DMS153 treated with DMSO at 0.1 percent for 48 hours (cell line): Measurements from ENCODE around the gene SLC39A11.
"Not testable (repeated sequence)": the region's sequence is repeated elsewhere in the genome, so short reads cannot be mapped to it uniquely, and the experiment has no call there.

ENCODE experiments used
- DNase-seq: peaks from one replicate; lab custom pipeline; 2025; ENCODE audit not compliant: unreplicated experiment; lab: John Stamatoyannopoulos, UW

The SLC39A11 gene

DNA sequence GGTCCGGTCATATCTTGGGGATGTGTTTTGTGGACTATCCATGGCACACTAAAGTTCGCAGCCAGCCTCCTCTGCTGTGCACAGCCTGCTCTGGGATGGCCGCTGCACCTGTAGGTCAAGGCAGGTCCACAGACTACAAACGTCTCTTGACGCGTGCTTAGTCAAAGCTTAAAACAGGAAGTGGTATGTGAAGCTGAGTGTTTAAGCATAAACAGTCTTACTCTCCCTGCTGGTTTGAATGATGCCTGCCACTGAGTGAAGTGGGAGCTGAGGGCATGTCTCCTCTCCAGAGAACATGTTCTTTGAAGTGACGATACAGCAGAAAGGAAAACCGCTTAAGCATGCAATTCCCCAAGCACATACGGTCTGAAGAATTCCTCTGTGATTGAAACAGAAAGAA lies 365.6 kb downstream of the SLC39A11 start:
- peak; percentile 65 for DNase-seq

DNA sequence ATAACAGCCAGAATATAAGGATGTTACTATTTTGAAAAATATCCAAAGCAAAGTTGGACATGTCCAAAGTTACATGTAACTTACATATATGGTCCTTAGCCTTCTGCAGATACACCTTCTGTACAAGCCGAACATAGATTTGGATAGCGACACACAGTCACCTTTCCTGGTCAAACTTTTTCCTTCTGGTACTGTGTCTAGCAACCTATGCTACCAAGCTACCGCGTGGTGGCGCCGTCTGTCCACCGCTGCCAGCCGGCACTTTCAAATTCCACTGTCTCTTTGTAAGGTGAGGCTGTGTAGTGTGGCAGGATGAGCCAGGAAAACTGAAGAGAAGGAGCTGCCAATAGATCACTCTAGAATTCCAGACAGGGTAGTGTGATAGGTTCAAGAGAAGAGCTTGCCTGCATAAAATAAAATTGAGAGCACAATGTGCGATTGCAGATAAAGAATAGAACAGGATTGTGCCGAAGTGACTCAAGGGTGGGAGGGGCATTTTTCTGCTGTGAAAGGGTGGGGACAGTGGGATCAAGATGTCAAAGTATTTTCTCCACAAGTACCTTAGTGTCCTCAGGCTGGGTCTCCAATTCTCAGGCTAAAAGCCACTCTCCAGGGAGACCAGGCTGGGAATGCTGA lies 366.9 kb downstream of the SLC39A11 start:
- peak; percentile 73 for DNase-seq

DNA sequence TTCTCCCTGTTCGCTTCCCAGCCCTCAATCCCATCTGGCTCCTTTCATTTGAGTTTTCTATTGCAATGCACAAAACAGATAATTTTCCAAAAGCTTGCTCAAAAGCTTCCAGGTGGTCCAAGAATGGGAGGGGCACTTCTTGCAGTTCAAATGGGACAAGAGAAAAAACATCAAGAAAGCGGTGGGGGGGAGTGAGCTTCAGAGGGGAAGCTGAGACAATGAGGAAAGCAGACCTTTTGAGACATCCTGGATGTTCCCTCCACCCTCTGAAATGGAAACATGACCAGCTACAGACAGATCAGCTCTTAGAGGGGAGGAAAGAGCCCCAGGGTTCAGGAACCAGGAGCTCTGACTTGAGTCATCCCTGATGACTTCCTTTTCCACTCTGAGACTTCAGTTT lies 368.2 kb downstream of the SLC39A11 start:
- no peak for DNase-seq

DNA sequence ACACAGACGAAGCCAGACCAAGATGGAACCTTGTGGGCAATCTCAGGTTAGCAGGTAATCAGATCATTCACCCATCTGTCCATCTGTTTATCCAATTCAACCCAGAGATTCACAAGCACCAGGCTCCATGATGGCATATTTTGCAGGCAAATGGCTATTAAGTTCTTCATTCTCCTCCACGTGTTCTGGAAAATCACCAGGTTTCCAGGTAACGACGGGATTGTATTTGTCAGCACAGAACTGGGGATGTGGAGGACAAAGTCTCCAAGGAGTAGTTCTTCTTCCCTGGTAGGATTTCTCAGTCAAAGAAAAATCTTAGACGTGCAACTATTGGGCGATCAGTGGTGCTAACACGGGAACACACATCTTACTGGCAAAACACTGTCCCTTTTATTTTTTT lies 368.8 kb downstream of the SLC39A11 start:
- DNase-seq: no peak

DNA sequence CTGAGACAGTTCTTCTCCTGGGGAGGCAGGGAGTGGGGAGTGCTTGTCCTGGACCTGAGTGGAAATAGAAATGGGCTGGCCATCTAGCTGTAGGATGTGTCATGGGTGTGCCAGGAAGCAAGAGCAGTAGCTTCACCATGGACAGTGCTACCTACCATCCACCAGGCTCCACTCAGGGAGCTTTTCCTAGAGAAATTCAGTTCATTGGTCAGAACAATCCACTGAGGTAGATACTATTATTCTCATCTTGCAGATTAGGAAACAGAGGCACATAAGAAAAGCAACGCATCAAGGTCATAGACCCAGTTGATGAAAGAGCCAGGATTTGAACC lies 372.0 kb downstream of the SLC39A11 start:
- no peak for DNase-seq

DNA sequence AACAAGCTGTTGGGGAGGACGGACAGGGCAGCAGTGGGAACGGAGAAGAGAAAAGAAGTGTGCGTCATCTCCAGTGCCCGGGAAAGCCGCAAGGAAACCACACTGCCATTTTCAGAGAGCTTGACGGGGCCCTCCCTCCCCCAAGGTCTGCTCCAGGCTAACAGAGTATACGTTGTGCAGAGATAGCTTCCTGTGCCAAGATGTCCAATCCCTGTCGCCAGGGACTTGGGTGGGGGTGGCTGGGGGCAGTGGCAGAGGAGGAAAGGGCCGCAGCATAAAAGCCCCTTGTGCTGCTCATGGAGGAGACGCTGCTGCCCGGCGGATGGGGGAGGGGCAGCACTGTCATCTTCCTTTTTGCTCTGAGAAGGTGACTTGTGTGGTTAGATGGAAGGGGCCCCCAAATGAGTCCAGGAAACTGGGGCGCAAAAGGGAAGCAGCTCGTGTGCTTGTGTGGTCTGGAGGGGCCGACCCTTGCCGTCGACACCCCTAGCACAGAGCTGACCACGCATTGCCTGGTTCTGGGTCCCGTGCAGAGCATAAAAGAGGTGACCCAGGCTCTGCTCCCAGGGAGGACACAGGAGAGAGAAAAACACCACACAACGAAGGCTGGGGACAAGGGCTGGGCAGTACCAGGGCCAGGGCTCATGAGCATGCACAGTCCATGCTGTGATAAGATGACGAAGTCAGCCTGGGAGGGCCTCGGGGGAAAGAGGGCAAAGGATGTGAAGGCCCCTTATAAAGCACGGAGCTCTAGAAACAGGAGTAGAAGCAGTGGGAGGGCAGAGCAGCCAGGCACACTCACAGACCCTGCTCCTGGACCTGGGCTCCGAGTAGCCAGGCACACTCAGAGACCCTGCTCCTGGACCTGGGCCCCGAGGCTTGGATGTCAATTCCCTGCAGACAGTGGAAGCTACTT lies 372.7 kb downstream of the SLC39A11 start:
- no peak for DNase-seq

DNA sequence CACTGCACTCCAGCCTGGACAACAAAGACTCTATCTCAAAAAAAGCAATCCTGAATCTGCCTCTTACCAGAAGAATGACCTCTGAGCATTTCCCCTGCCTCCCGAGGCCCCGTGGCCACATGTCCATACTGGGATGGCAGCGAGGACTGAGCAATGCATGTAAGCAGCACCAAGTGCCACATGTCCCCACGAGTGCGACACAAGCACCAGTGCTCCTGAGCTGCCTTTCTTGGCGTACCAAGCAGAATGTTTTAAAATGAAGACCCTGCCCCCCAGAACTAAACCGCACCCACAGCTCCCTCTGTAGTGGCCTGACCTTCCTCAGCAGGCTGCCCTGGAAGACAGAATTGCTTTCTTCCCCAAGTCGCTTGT lies 373.3 kb downstream of the SLC39A11 start:
- no peak for DNase-seq

DNA sequence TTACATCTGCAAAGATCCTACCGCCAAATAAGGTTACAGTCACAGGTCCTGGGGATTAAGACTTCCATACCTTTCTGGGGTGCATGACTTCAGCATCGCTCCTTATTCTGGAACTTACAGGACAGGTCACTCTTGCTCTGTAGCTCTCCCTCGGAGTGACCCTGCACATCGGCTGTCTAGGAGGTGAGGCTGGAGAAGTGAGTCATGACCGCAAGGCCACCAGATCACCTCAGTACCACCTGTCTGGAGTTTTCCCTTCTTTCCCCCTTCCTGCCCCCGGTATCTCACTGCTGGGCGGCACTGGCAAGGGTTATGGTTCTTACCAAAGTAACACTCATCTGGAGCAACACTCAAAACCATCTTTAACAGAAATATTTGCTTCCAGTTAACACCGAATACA lies 374.8 kb downstream of the SLC39A11 start:
- no peak for DNase-seq

DNA sequence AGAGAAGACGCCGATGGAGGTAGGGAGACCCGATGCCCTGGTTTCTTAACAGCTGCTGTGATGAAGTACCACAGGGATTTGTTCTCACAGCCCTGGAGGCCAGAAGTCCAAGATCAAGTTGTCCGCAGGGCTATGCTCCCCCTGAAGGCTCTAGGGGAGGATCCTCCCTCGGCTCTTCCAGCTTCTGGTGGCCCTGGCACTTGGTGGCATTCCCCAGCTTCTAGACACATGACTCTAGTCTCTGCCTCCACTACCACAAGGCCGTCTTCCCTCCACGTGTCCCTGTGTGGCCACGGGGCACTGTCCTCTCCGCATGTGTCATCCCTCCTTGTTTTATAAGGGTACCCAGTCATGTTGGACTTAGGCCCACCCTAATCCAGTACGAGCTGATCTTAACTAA lies 375.2 kb downstream of the SLC39A11 start:
- no peak for DNase-seq

DNA sequence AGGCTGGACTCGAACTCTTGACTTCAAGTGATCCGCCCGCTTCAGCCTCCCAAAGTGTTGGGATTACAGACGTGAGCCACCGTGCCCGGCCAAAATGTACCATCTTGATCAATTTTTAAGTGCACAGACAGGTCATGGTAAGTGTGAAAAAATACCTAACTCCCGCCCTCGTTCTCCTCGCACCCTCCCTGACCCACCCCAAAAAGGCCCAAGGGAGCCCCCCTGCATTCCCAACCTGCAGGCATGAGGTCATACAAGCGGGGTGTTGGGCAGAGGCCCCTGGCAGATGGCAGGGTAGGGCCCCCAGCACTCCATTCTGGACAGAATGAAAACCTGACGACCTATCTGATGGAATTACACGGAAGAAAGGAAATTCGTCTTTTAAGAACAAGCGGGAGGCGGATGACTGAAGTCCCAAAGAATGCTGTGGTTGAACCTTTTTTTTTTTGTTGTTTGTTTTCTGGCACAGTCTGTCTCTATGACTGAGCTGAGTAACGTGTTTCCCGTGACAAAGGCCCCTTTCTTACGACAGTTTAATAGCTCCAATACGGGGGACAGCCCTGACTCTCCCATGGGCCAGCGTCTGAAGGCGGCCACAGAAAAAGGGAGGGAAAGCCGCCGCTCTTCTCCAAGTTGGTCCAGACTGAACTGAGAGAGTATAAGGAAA lies 376.4 kb downstream of the SLC39A11 start:
- no peak for DNase-seq

DNA sequence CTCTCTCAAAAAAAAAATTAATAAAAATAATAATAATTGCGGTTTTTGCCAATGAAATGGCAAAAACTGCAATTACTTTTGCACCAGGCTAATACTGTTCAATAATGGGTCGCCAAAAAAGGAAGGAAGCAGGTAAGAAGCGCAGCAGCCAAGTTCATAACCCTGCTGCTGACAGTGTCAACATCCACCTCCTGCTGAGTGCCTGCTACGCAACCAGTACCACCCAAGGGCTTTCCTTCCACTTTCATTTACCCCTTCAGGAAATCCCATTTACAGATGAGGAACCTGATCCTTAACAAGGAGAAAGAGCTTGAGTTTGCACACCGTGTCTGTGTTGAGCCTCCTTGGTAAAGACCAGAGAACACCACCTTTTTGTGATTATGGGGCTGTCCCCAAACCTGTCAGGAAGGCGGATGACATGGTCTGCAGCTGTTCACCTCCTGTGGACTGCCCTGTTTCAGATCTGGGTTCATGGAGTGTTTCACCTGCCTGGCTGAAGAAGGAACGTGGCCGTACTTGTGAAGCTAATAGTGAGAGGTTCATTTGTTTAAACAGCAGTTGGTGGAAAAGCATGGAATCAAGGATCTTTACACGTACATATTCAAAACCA lies 378.0 kb downstream of the SLC39A11 start:
- DNase-seq: no peak

DNA sequence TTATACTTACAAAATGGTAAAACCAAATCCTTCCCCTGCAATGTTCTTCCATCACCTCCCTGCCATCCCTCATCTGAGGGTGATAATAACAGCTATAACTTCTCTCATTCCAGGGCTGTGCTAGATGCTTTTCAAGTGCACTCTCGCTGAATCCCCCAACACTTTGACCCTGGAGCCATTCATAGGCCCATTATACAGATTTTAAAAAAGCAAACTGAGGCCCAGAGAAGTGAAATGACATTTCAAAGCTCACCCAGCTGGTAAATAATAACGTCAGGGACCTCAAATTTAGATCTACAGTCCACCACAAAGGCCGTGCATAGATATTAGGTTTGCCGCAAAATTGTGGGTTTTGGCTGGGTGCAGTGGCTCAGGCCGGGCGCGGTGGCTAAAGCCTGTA lies 378.8 kb downstream of the SLC39A11 start:
- no peak for DNase-seq

DNA sequence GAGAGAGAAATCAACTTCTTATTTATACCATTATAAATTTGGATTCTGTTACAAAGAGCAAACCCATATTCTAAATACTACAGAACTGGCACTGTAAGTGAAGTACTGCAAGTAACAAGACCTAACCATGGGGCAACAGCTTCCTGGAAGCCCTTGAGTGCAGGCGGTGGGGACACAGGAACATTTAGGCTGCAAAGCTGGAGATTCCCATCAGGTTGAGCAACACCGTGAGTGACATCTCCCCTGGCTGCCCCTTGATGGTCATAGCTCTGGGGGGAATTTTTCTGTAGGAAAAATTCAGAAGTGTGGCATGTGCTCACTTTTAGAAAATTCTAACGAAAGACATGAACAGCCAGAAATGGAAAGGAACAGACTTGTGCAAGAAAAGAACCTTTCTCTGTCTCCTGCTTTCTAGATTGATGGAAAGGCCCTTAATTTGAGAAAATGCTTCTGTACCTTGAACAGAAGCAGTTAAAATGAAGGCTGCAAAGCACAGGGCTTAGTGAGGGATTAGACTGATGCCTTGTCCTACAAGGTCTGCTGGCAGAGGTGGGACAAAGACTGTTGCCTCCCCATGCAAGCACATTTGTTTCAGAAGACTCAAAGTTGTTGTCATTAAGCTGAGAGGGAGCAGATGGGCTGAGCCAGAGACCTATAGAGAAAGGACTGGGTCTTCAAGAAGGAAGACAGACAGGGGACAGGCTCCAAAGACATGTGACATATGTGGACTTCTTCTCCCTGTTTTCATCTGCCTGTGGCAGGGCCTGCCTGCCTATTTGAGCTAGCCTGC lies 380.8 kb downstream of the SLC39A11 start:
- no peak for DNase-seq

DNA sequence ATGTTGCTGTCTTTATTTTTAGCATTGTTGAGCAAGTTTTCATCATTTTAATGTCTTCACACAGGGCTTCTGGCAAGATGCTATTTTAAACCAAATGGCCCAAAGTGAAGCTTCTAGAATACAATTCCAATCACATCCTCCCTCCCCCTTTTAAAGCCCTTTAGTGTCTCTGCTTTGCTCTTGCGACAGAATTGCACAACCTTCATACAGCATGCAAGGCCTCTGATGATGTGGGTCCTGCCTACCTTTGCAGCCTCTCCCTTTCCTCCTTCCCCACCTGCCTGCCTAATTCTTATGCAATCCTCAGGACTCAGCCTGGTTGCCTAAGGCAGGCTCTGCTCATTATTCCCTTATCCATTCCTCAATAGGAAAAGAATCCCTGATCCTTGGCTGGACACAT lies 381.7 kb downstream of the SLC39A11 start:
- DNase-seq: no peak

DNA sequence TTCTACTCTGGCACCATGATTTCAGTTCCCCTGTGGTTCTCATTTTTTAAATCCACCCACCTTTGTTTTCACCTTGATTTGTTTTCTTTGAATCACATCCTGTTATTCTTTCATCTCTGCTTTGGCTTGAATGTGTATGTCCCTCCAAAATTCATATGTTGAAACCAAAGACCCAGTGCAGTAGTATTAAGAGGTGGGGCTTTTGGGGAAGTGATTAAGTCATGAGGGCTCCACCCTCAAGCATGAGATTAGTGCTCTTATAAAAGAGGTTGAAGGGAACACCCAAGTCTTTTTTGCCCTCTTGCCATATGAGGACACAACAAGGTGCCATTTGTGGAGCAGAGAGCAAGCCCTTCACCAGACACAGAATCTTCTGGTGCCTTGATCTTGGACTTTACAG lies 382.3 kb downstream of the SLC39A11 start:
- no peak for DNase-seq

DNA sequence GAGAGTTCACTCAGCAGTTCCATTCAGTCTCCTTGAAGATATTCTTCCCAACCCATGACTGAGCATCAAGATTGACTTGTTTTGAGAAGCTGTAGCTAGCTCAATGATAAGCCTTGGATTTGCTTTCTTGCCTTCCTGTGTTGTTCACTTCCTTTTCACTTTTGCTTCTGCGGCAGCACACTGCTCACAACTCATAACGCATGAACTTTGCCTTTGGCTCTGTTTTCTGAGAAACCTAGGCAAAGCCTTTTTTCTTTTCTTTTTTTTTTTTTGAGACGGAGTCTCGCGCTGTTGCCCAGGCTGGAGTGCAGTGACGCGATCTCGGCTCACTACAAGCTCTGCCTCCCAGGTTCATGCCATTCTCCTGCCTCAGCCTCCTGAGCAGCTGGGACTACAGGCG lies 383.8 kb downstream of the SLC39A11 start:
- DNase-seq: not testable (repeated sequence)

DNA sequence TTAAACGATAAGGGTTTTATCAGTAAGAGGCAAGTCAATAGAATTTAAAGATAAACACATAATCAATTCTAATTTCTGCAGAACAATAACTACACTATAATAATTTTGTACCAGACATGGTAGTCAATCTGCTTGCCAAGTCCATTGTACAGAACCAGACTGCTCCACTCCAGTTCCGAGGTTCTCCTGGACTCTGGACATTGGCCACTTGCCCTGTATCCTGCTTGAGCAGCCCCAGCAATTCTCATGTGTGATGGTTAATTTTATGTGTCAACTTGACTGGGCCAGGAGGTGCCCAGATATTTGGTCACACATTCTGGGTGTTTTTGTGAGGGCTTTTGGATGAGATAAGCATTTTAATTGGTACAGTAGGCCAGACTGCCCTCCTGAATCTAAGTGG lies 384.6 kb downstream of the SLC39A11 start:
- no peak for DNase-seq

DNA sequence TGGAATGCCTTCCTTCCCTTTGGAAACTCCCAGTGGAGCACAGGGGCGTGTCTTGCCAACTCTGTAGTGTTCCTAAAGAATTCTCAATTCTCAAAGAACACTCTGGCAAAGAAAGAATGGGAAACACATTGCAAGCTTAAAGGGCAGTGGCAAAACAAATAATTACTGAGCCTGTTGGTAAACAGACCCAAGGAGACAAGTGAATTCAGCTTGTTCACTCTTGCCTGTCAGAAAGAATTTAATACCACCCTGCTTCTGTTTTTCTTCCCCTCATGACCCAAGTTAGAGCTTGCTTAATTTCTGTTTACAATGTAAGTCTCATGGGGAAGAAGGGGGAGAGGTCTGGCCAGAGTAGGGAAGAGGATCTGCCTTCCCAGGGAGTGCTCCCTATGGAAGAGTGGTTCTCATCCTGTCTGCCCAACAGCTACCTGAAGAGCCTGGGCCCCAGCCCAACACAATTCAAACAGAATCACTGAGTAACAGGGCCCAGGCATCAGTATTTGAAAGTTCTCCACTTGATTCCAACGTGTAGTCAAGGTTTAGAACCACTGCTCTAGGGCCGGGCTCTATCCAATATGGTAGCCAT lies 386.0 kb downstream of the SLC39A11 start:
- no peak for DNase-seq

DNA sequence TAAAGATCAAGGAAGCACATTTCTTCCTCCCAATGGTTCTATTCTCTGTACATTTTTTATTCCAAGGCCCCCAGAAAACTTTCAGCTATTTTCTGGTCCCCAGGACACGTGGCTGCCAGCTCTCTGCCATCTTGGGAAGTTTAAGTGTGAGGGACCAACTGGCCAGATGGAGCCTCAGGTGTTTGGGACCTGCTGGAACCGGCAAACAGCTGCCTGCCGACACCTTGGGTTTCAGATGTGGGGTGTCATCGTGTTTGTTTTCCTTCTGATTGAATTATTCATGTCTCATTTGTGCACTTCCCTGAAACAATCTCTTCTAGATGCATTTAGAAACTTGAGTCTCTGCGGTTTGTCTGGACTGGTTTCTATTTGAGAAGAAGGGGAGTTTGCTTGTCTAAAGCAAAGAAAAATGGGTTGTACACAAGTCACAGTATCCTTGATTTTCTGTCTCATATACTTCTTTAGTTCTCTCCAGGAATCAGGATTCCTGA lies 386.5 kb downstream of the SLC39A11 start:
- no peak for DNase-seq

DNA sequence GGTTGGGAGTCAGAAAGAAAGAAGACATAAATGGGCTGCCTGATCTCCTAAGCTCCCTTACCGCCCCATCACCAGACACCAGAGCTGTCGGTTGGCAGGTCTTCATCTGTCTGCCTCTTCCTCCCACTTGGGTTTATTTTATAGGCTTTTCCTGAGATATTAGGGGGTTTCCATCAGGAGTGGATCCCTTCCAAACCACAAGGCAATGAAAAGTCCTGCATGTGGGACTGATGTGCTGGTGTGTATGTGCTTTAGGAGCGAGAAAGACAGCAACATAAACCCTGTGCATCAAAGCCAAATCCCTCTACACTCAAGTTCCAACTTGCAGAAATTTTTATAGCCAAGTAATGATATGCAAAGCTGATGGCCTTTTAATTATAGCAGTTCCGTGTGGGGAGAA lies 389.5 kb downstream of the SLC39A11 start:
- DNase-seq: no peak
